T-helper 1 cell treated with Interleukin-12 subunit alpha and Interleukin-12 subunit beta and Interleukin-4 antibody, amounts not matched to agents 30 μg/mL and 1 μg/mL, for 36 hours (primary cell): ENCODE results near the gene SLC7A6OS.

ENCODE experiments used
- H3K27ac Mint-ChIP-seq: one replicate; pipeline ENCODE4 v1.8.0; 2021; ENCODE audit warnings: mild to moderate bottlenecking, mixed read lengths
- H3K27me3 Mint-ChIP-seq: one replicate; pipeline ENCODE4 v1.8.0; 2021; ENCODE audit warnings: low read depth, mixed read lengths
- H3K36me3 Mint-ChIP-seq: one replicate; pipeline ENCODE4 v1.8.0; 2021; ENCODE audit warnings: low read depth, mixed read lengths
- H3K4me1 Mint-ChIP-seq: one replicate; pipeline ENCODE4 v1.8.0; 2021; ENCODE audit warnings: low read depth, mixed read lengths
- H3K4me3 Mint-ChIP-seq: one replicate; pipeline ENCODE4 v1.8.0; 2021; ENCODE audit warnings: mild to moderate bottlenecking, moderate library complexity, mixed read lengths
- H3K9me3 Mint-ChIP-seq: one replicate; pipeline ENCODE4 v1.8.0; 2021; ENCODE audit warnings: mixed read lengths

SLC7A6OS gene

GRCh38 chr16:68269793-68270192 is 41.0 kb downstream of the SLC7A6OS start:
- peaks cover 68% of the 10 kb centered on the region for H3K4me1 Mint-ChIP-seq

GRCh38 chr16:68267612-68268405 is 42.9 kb downstream of the SLC7A6OS start:
- Mint-ChIP-seq H3K27ac (peak overlapping the region; percentile 64), H3K4me3 (peak overlapping the region; percentile 24), H3K4me1 (peaks cover 58% of the 10 kb centered on the region), H3K9me3 (no peaks in the 10 kb centered on the region), H3K36me3 (peaks cover 32% of the 10 kb centered on the region), H3K27me3 (no peaks in the 10 kb centered on the region)

More at GRCh38 chr16:68269793-68270192, 41.0 kb downstream of the SLC7A6OS start:
- Mint-ChIP-seq H3K27me3 (no peaks in the 10 kb centered on the region), H3K4me3 (no peak overlapping the region), H3K9me3 (no peaks in the 10 kb centered on the region), H3K36me3 (peaks cover 48% of the 10 kb centered on the region), H3K27ac (peak overlapping the region; percentile 75)

GRCh38 chr16:68265078-68265920 is 45.4 kb downstream of the SLC7A6OS start:
- peaks cover 24% of the 10 kb centered on the region for H3K36me3 Mint-ChIP-seq
- no peaks in the 10 kb centered on the region for H3K27me3 Mint-ChIP-seq
- no peaks in the 10 kb centered on the region for H3K9me3 Mint-ChIP-seq
- peak overlapping the region; percentile 95 for H3K4me3 Mint-ChIP-seq
- H3K4me1 Mint-ChIP-seq = peaks cover 48% of the 10 kb centered on the region
- H3K27ac Mint-ChIP-seq = peak overlapping the region; percentile 97

- Mint-ChIP-seq H3K9me3 (no peaks in the 10 kb centered on the region), H3K4me1 (peaks cover 39% of the 10 kb centered on the region)
Measured at GRCh38 chr16:68264128-68265077, 46.3 kb downstream of the SLC7A6OS start, which contains the start of gene SLC7A6. Gene SLC7A6, plus strand, starts transcription at chr16:68264526. Its CDS starts 10,201 bp downstream, at chr16:68274727.

GRCh38 chr16:68263559-68264127 is 47.1 kb downstream of the SLC7A6OS start:
- H3K27me3 Mint-ChIP-seq = no peaks in the 10 kb centered on the region
- peaks cover 34% of the 10 kb centered on the region for H3K4me1 Mint-ChIP-seq
- H3K27ac Mint-ChIP-seq = peak overlapping the region; percentile 97
- H3K36me3 Mint-ChIP-seq = peaks cover 19% of the 10 kb centered on the region
- no peaks in the 10 kb centered on the region for H3K9me3 Mint-ChIP-seq
- peak overlapping the region; percentile 91 for H3K4me3 Mint-ChIP-seq

More at GRCh38 chr16:68264128-68265077, 46.3 kb downstream of the SLC7A6OS start, which contains the start of gene SLC7A6:
- peaks cover 22% of the 10 kb centered on the region for H3K36me3 Mint-ChIP-seq
- peak within 1 kb of the TSS; percentile 97 for H3K27ac Mint-ChIP-seq
- no peaks in the 10 kb centered on the region for H3K27me3 Mint-ChIP-seq
- peak within 1 kb of the TSS; percentile 95 for H3K4me3 Mint-ChIP-seq

GRCh38 chr16:68259007-68259825 is 51.5 kb downstream of the SLC7A6OS start:
- Mint-ChIP-seq H3K4me1 (peaks cover 21% of the 10 kb centered on the region), H3K4me3 (no peak overlapping the region), H3K27ac (no peak overlapping the region), H3K9me3 (no peaks in the 10 kb centered on the region), H3K27me3 (no peaks in the 10 kb centered on the region), H3K36me3 (peaks cover 4% of the 10 kb centered on the region)

- no peak overlapping the region for H3K27ac Mint-ChIP-seq
Measured at GRCh38 chr16:68257906-68258800, 52.6 kb downstream of the SLC7A6OS start.

GRCh38 chr16:68257251-68257905 is 53.4 kb downstream of the SLC7A6OS start:
- Mint-ChIP-seq H3K9me3 (no peaks in the 10 kb centered on the region), H3K27ac (no peak overlapping the region), H3K4me3 (no peak overlapping the region)

More at GRCh38 chr16:68257906-68258800, 52.6 kb downstream of the SLC7A6OS start:
- Mint-ChIP-seq H3K36me3 (peaks cover 6% of the 10 kb centered on the region), H3K9me3 (no peaks in the 10 kb centered on the region), H3K4me1 (peaks cover 12% of the 10 kb centered on the region), H3K27me3 (no peaks in the 10 kb centered on the region), H3K4me3 (no peak overlapping the region)

GRCh38 chr16:68255712-68256111 is 55.0 kb downstream of the SLC7A6OS start:
- Mint-ChIP-seq H3K27ac (no peak overlapping the region), H3K4me1 (peaks cover 6% of the 10 kb centered on the region), H3K9me3 (no peaks in the 10 kb centered on the region), H3K4me3 (no peak overlapping the region), H3K27me3 (no peaks in the 10 kb centered on the region), H3K36me3 (peaks cover 10% of the 10 kb centered on the region)

More at GRCh38 chr16:68257251-68257905, 53.4 kb downstream of the SLC7A6OS start:
- Mint-ChIP-seq H3K4me1 (peaks cover 11% of the 10 kb centered on the region), H3K27me3 (no peaks in the 10 kb centered on the region), H3K36me3 (peaks cover 6% of the 10 kb centered on the region)

GRCh38 chr16:68253721-68254120 is 57.0 kb downstream of the SLC7A6OS start:
- no peak overlapping the region for H3K27ac Mint-ChIP-seq
- H3K4me1 Mint-ChIP-seq = peaks cover 6% of the 10 kb centered on the region
- no peaks in the 10 kb centered on the region for H3K27me3 Mint-ChIP-seq
- no peaks in the 10 kb centered on the region for H3K9me3 Mint-ChIP-seq
- peaks cover 11% of the 10 kb centered on the region for H3K36me3 Mint-ChIP-seq
- H3K4me3 Mint-ChIP-seq = no peak overlapping the region

- H3K27ac Mint-ChIP-seq = no peak overlapping the region
- H3K36me3 Mint-ChIP-seq = peaks cover 9% of the 10 kb centered on the region
- H3K4me1 Mint-ChIP-seq = peaks cover 4% of the 10 kb centered on the region
- no peaks in the 10 kb centered on the region for H3K9me3 Mint-ChIP-seq
- no peaks in the 10 kb centered on the region for H3K27me3 Mint-ChIP-seq
- no peak overlapping the region for H3K4me3 Mint-ChIP-seq
Measured at GRCh38 chr16:68252383-68252782, 58.4 kb downstream of the SLC7A6OS start.

- H3K9me3 Mint-ChIP-seq = no peaks in the 10 kb centered on the region
- H3K4me1 Mint-ChIP-seq = peaks cover 1% of the 10 kb centered on the region
- peaks cover 9% of the 10 kb centered on the region for H3K36me3 Mint-ChIP-seq
- H3K27me3 Mint-ChIP-seq = no peaks in the 10 kb centered on the region
- no peak overlapping the region for H3K27ac Mint-ChIP-seq
- H3K4me3 Mint-ChIP-seq = no peak overlapping the region
Measured at GRCh38 chr16:68251832-68252231, 58.9 kb downstream of the SLC7A6OS start.
